ENCODE results near the gene SSH2. TPM values are rescaled to one million over a fixed set of nuclear protein-coding genes. Genes with fewer than 3 reads are reported as not detected.

The SSH2 gene
- total RNA-seq, 1 donor from 2014 or later, result 12.2 TPM

DNA sequence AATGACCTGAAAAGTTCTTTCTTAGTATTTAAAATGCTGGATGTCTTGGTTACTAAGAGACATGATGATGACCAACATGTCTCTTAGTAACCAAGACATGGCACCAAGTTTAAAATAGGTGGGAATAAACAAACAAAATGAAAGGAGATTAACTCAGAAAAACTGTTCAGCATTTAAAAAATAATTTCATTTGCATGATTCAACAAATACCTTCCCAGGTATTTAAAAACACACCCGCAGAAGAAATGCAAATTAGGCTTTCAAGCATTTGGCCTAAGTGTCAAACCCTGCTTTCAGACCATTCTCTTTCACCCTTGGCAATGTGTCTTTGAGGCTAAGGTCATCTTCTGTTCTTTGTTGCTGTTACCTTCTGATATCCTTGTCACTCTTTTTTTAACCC is 215.9 kb downstream of the SSH2 start:
- H3K4me2 ChIP-seq, result no peak overlapping the region
- H3K79me2 ChIP-seq (ENCODE audit: low read depth), result no peaks in the 10 kb centered on the region
- Mint-ChIP-seq H3K9me3 (no peaks in the 10 kb centered on the region), H3K27me3 (ENCODE audit: insufficient read depth, low read depth) (no peaks in the 10 kb centered on the region), H3K27ac (no peak overlapping the region), H3K4me1 (peaks cover 5% of the 10 kb centered on the region), H3K4me3 (no peak overlapping the region), H3K36me3 (peaks cover 3% of the 10 kb centered on the region)
- H3F3A ChIP-seq (ENCODE audit: low read depth), result no peaks in the 10 kb centered on the region
- no peaks in the 10 kb centered on the region for H3K36me3 ChIP-seq
- H3K9ac ChIP-seq, result no peak overlapping the region
- H3K9me3 ChIP-seq (ENCODE audit: low read depth), result no peaks in the 10 kb centered on the region
- no peaks in the 10 kb centered on the region for H4K20me1 ChIP-seq (ENCODE audit: low read depth)
- no peak overlapping the region for H2AFZ ChIP-seq (replicated peaks)
- no peak overlapping the region for H3K27ac ChIP-seq
- no peak for TF ChIP-seq EZH2phosphoT487 (IDR thresholded peaks at IDR 0.05)
- TF ChIP-seq, protein P1, sequence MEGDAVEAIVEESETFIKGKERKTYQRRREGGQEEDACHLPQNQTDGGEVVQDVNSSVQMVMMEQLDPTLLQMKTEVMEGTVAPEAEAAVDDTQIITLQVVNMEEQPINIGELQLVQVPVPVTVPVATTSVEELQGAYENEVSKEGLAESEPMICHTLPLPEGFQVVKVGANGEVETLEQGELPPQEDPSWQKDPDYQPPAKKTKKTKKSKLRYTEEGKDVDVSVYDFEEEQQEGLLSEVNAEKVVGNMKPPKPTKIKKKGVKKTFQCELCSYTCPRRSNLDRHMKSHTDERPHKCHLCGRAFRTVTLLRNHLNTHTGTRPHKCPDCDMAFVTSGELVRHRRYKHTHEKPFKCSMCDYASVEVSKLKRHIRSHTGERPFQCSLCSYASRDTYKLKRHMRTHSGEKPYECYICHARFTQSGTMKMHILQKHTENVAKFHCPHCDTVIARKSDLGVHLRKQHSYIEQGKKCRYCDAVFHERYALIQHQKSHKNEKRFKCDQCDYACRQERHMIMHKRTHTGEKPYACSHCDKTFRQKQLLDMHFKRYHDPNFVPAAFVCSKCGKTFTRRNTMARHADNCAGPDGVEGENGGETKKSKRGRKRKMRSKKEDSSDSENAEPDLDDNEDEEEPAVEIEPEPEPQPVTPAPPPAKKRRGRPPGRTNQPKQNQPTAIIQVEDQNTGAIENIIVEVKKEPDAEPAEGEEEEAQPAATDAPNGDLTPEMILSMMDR (IDR thresholded peaks at IDR 0.05), result no peak
- no peak for TF ChIP-seq EZH2 (IDR thresholded peaks at IDR 0.05)
- no peak for DNase-seq (ENCODE audit: low spot score)
- no peak overlapping the region for H3K4me3 ChIP-seq
- no peaks in the 10 kb centered on the region for H3K27me3 ChIP-seq
- H3K4me1 ChIP-seq, result peaks cover 16% of the 10 kb centered on the region

GRCh38 chr17:29713626-29714025 is 216.4 kb downstream of the SSH2 start:
- Histone ChIP-seq H3K27me3 (no peaks in the 10 kb centered on the region), H3K4me2 (no peak overlapping the region), H2AFZ (replicated peaks) (no peak overlapping the region), H3F3A (ENCODE audit: low read depth) (no peaks in the 10 kb centered on the region), H3K79me2 (ENCODE audit: low read depth) (no peaks in the 10 kb centered on the region), H3K4me1 (peaks cover 16% of the 10 kb centered on the region), H3K9me3 (ENCODE audit: low read depth) (no peaks in the 10 kb centered on the region), H3K27ac (no peak overlapping the region), H3K9ac (no peak overlapping the region), H3K36me3 (no peaks in the 10 kb centered on the region), H4K20me1 (ENCODE audit: low read depth) (no peaks in the 10 kb centered on the region), H3K4me3 (no peak overlapping the region)
- DNase-seq (ENCODE audit: low spot score), result no peak
- H3K9me3 Mint-ChIP-seq, result no peaks in the 10 kb centered on the region
- no peak overlapping the region for H3K4me3 Mint-ChIP-seq
- peaks cover 5% of the 10 kb centered on the region for H3K4me1 Mint-ChIP-seq
- no peak overlapping the region for H3K27ac Mint-ChIP-seq
- H3K27me3 Mint-ChIP-seq (ENCODE audit: insufficient read depth, low read depth), result no peaks in the 10 kb centered on the region
- TF ChIP-seq, protein P1 (IDR thresholded peaks at IDR 0.05), result no peak
- no peak for TF ChIP-seq EZH2 (IDR thresholded peaks at IDR 0.05)
- no peak for TF ChIP-seq EZH2phosphoT487 (IDR thresholded peaks at IDR 0.05)
- H3K36me3 Mint-ChIP-seq, result peaks cover 3% of the 10 kb centered on the region

- TF ChIP-seq EZH2phosphoT487 (IDR thresholded peaks at IDR 0.05) (no peak), EZH2 (IDR thresholded peaks at IDR 0.05) (no peak)
- TF ChIP-seq, protein P1 (IDR thresholded peaks at IDR 0.05), result no peak
- H3K9me3 ChIP-seq (ENCODE audit: low read depth), result no peaks in the 10 kb centered on the region
- peaks cover 12% of the 10 kb centered on the region for H3K4me1 ChIP-seq
- H3K4me3 ChIP-seq, result no peak overlapping the region
- H3K4me2 ChIP-seq, result no peak overlapping the region
- DNase-seq (ENCODE audit: low spot score), result no peak
- H3K27ac Mint-ChIP-seq, result no peak overlapping the region
- no peaks in the 10 kb centered on the region for H3K79me2 ChIP-seq (ENCODE audit: low read depth)
- no peak overlapping the region for H3K4me3 Mint-ChIP-seq
- peaks cover 3% of the 10 kb centered on the region for H3K36me3 Mint-ChIP-seq
- no peaks in the 10 kb centered on the region for H3K9me3 Mint-ChIP-seq
- no peak overlapping the region for H3K27ac ChIP-seq
- no peaks in the 10 kb centered on the region for H3K36me3 ChIP-seq
- H3F3A ChIP-seq (ENCODE audit: low read depth), result no peaks in the 10 kb centered on the region
- H3K4me1 Mint-ChIP-seq, result peaks cover 3% of the 10 kb centered on the region
- no peak overlapping the region for H2AFZ ChIP-seq (replicated peaks)
- no peaks in the 10 kb centered on the region for H3K27me3 ChIP-seq
- H4K20me1 ChIP-seq (ENCODE audit: low read depth), result no peaks in the 10 kb centered on the region
- no peaks in the 10 kb centered on the region for H3K27me3 Mint-ChIP-seq (ENCODE audit: insufficient read depth, low read depth)
- H3K9ac ChIP-seq, result no peak overlapping the region
Observed at GRCh38 chr17:29711588-29712385, 218.2 kb downstream of the SSH2 start.

All from neural progenitor cell (in vitro differentiated cells).